H1 (cell line): ENCODE data around the gene ATP11A. TPM values are rescaled to one million over a fixed set of nuclear protein-coding genes. Genes with fewer than 3 reads are reported as not detected.

Source experiments
- PHF8 ChIP-seq: fragments of 200-600 bp; sonication (generic); conservative IDR thresholded peaks from 2 replicates; pipeline ENCODE4 v1.7.1; 2012; ENCODE audit warnings: low read depth, mild to moderate bottlenecking, inconsistent platforms, low read length, moderate library complexity
- SP4 ChIP-seq: IDR thresholded peaks from 2 replicates; pipeline ENCODE4 v1.6.1; 2012; ENCODE audit warnings: low read length, inconsistent platforms
- polyA plus RNA-seq, 7 experiments: library from polyadenylated mRNA; depleted of rRNA in 3 of 7; stranded (reverse) in 5 of 7; unstranded in 2 of 7; fragments of >200 nt in 5 of 7; fragments of 200-250 nt in 2 of 7; gene quantifications; 1 replicate in 5 of 7; 2 replicates in 1 of 7; 4 replicates in 1 of 7; pipeline versions ENCODE4 v1.2.1 to v1.2.3, GENCODE V29; 2011 to 2013; ENCODE audit warnings: missing spikeins in 2 of 7, mixed read lengths in 2 of 7
- total RNA-seq: library from RNA; stranded (reverse); fragmentation: NEBNext Ultra II Directional; extraction: Animal tissue kit (Norgen Biotek cat#: 25700); gene quantifications from 2 replicates; pipeline ENCODE4 v1.2.1, GENCODE V29; 2021
- TF ChIP-seq, protein P1 (sequence below), 3 experiments: IDR thresholded peaks; 1 replicate in 2 of 3; 2 replicates in 1 of 3; pipeline versions ENCODE4 v1.5.1 to v1.6.1; 2011; ENCODE audit warnings: low read length in 3 of 3, mild to moderate bottlenecking in 3 of 3, inconsistent platforms in 2 of 3, low read depth in 1 of 3, moderate library complexity in 1 of 3; ENCODE audit not compliant: insufficient read depth in 1 of 3; ENCODE audit errors: control extremely low read depth in 1 of 3

Gene ATP11A
- total and polyA plus RNA-seq, 2 of the 8 experiments (the other 6 are each of a cell fraction or from before 2014, with no cell fraction given): 28.8 to 72.9 TPM

DNA sequence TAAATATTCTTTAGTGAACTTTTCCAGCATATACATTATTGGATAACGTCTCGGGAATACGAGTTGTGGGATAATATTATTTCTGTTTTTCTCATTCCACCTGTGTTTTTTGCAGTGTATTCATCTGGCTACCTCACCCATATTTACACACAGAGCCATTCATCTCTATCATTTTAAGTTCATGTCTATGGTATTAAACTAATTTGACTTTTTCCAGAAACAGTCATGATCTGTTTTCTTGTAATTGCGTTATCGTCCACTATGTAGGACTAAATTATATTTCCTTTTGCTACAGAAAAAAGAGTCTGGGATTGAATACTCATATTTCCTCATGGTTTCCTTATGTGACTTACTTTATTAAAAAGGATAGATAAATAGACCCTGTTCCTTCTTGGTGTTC lies 2.7 kb downstream of the ATP11A start (continued):
- no peak for TF ChIP-seq PHF8
- TF ChIP-seq SP4: no peak
- TF ChIP-seq, protein P1, sequence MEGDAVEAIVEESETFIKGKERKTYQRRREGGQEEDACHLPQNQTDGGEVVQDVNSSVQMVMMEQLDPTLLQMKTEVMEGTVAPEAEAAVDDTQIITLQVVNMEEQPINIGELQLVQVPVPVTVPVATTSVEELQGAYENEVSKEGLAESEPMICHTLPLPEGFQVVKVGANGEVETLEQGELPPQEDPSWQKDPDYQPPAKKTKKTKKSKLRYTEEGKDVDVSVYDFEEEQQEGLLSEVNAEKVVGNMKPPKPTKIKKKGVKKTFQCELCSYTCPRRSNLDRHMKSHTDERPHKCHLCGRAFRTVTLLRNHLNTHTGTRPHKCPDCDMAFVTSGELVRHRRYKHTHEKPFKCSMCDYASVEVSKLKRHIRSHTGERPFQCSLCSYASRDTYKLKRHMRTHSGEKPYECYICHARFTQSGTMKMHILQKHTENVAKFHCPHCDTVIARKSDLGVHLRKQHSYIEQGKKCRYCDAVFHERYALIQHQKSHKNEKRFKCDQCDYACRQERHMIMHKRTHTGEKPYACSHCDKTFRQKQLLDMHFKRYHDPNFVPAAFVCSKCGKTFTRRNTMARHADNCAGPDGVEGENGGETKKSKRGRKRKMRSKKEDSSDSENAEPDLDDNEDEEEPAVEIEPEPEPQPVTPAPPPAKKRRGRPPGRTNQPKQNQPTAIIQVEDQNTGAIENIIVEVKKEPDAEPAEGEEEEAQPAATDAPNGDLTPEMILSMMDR (IDR thresholded peaks at IDR 0.05; ENCODE audit: control extremely low read depth in 1 of 3, insufficient read depth in 1 of 3, low read depth in 1 of 3, low read length in 3 of 3): no peak
